Fibroblast of lung (primary cell): ENCODE data around the gene APC2.

Experiments used
- EZH2 ChIP-seq: IDR thresholded peaks from 2 replicates; pipeline ENCODE4 v1.5.1; 2012; ENCODE audit warnings: low read length, control low read depth, mild to moderate bottlenecking; ENCODE audit errors: missing control alignments
- TF ChIP-seq, protein P1 (sequence below), 2 donors: IDR thresholded peaks in 1 of 2; conservative IDR thresholded peaks in 1 of 2; 1 replicate in 1 of 2; 2 replicates in 1 of 2; pipeline ENCODE4 v1.5.1; 2011 to 2012; ENCODE audit warnings: low read length in 2 of 2, control low read depth in 1 of 2, inconsistent platforms in 1 of 2, low read depth in 1 of 2, mild to moderate bottlenecking in 1 of 2

DNA sequence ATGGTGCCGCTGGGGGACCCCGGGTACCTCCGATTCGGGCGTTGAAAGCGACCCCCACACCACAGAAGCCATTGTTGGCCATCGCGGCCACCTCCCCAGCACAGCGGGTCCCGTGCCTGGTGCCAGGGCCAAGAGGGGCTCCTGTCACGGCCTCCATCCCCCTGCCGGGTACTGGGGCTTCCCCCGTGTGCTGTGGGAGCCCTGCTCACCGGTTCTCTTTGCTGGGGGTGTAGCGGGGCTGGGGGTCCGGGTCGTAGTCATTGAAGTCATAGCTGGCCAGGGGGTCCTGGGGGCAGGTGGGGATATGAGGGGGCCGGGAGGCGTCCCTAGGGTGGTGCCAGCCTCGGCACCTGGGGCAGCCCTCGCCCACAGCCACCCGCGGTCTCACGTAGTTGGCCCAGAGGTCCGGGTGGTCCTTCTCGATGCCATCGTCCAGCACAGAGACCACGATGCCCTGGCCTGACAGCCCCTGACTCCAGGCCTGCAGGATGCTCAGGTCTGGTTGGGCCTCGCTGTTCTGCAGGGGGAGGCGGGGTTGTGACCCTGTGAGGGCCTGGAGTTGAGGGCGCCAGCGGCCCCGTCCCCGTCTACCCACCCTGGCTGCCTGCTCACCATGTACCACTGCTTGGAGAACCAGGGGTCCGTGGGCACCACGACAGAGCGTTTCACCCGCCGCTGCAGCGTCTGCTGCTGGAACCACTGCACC lies 37.8 kb downstream of the APC2 start:
- TF ChIP-seq, protein P1, sequence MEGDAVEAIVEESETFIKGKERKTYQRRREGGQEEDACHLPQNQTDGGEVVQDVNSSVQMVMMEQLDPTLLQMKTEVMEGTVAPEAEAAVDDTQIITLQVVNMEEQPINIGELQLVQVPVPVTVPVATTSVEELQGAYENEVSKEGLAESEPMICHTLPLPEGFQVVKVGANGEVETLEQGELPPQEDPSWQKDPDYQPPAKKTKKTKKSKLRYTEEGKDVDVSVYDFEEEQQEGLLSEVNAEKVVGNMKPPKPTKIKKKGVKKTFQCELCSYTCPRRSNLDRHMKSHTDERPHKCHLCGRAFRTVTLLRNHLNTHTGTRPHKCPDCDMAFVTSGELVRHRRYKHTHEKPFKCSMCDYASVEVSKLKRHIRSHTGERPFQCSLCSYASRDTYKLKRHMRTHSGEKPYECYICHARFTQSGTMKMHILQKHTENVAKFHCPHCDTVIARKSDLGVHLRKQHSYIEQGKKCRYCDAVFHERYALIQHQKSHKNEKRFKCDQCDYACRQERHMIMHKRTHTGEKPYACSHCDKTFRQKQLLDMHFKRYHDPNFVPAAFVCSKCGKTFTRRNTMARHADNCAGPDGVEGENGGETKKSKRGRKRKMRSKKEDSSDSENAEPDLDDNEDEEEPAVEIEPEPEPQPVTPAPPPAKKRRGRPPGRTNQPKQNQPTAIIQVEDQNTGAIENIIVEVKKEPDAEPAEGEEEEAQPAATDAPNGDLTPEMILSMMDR (conservative IDR thresholded peaks at IDR 0.05 in 1 of 2, IDR thresholded peaks at IDR 0.05 in 1 of 2; ENCODE audit: low read depth in 1 of 2, low read length in 2 of 2) = no peak
- no peak for TF ChIP-seq EZH2
